SU-DHL-6 (cell line): Measurements from ENCODE around the gene SLC25A13.

Source experiments
- H2AFZ ChIP-seq: fragments of 200-600 bp; sonication (generic); 2 replicates; pipeline ENCODE4 v1.6.1; 2014; ENCODE audit warnings: low read depth, mild to moderate bottlenecking, moderate library complexity, mixed read lengths, antibody characterized with exemption, low read length; ENCODE audit not compliant: severe bottlenecking
- H3F3A ChIP-seq: fragments of 200-600 bp; shearing (Covaris generic); 2 replicates; pipeline ENCODE4 v1.6.0; 2016; ENCODE audit warnings: antibody characterized with exemption, mild to moderate bottlenecking; ENCODE audit not compliant: insufficient read depth
- H3K27ac ChIP-seq: fragments of 200-600 bp; sonication (generic); 2 replicates; pipeline ENCODE4 v1.5.1; 2016; ENCODE audit warnings: low read depth, mild to moderate bottlenecking, low read length, moderate library complexity, mixed read lengths
- H3K27me3 ChIP-seq: fragments of 200-600 bp; sonication (generic), shearing (Covaris generic); 2 replicates; pipeline ENCODE4 v1.6.0; 2014; ENCODE audit warnings: mild to moderate bottlenecking, low read length
- H3K36me3 ChIP-seq: fragments of 200-600 bp; sonication (generic); 2 replicates; pipeline ENCODE4 v1.6.1; 2014; ENCODE audit warnings: mild to moderate bottlenecking, low read length, mixed read lengths
- H3K4me2 ChIP-seq: fragments of 300-600, 200-600 bp; shearing (Covaris generic), sonication (generic); 2 replicates; pipeline ENCODE4 v1.6.0; 2014; ENCODE audit warnings: low read length, low read depth, mild to moderate bottlenecking; ENCODE audit not compliant: poor library complexity, severe bottlenecking
- H3K4me3 ChIP-seq: fragments of 200-600 bp; sonication (generic); 2 replicates; pipeline ENCODE4 v1.5.1; 2014; ENCODE audit warnings: antibody characterized with exemption, low read length, mild to moderate bottlenecking, mixed read lengths; ENCODE audit not compliant: insufficient read depth, poor library complexity, severe bottlenecking
- H3K79me2 ChIP-seq: fragments of 200-600 bp; sonication (generic); 2 replicates; pipeline ENCODE4 v1.6.1; 2014; ENCODE audit warnings: mild to moderate bottlenecking, low read length, moderate library complexity; ENCODE audit not compliant: insufficient read depth
- H3K9ac ChIP-seq: fragments of 200-600 bp; sonication (generic); 2 replicates; pipeline ENCODE4 v1.7.0; 2014; ENCODE audit warnings: mild to moderate bottlenecking, low read length
- H3K9me2 ChIP-seq: fragments of 200-600 bp; sonication (generic); replicated peaks from 2 replicates; pipeline ENCODE4 v1.6.1; 2014; ENCODE audit warnings: low read length; ENCODE audit not compliant: insufficient read depth
- H3K9me3 ChIP-seq: fragments of 200-600 bp; sonication (generic); 2 replicates; pipeline ENCODE4 v1.6.1; 2014; ENCODE audit warnings: low read length, mixed read lengths; ENCODE audit not compliant: insufficient read depth
- H4K20me1 ChIP-seq: fragments of 200-600 bp; sonication (generic); 2 replicates; pipeline ENCODE4 v1.6.1; 2014; ENCODE audit warnings: low read depth, mild to moderate bottlenecking, antibody characterized with exemption, low read length, moderate library complexity, mixed read lengths
- EZH2phosphoT487 ChIP-seq: fragments of 200-600 bp; sonication (generic), shearing (Covaris generic); conservative IDR thresholded peaks from 2 replicates; pipeline ENCODE4 v1.6.1; 2018; ENCODE audit warnings: mild to moderate bottlenecking, antibody characterized with exemption, low read length, moderate library complexity, mixed read lengths
- TF ChIP-seq, protein P1 (sequence below): fragments of 200-600 bp; sonication (generic); IDR thresholded peaks from one replicate; pipeline ENCODE4 v1.5.1; 2017; ENCODE audit warnings: antibody characterized with exemption, mild to moderate bottlenecking, low read length, moderate library complexity; ENCODE audit not compliant: insufficient read depth, poor library complexity, severe bottlenecking

The SLC25A13 gene

GRCh38 chr7:96179341-96179740, 142.6 kb downstream of the SLC25A13 start:
- TF ChIP-seq EZH2phosphoT487 = no peak
- TF ChIP-seq, protein P1, sequence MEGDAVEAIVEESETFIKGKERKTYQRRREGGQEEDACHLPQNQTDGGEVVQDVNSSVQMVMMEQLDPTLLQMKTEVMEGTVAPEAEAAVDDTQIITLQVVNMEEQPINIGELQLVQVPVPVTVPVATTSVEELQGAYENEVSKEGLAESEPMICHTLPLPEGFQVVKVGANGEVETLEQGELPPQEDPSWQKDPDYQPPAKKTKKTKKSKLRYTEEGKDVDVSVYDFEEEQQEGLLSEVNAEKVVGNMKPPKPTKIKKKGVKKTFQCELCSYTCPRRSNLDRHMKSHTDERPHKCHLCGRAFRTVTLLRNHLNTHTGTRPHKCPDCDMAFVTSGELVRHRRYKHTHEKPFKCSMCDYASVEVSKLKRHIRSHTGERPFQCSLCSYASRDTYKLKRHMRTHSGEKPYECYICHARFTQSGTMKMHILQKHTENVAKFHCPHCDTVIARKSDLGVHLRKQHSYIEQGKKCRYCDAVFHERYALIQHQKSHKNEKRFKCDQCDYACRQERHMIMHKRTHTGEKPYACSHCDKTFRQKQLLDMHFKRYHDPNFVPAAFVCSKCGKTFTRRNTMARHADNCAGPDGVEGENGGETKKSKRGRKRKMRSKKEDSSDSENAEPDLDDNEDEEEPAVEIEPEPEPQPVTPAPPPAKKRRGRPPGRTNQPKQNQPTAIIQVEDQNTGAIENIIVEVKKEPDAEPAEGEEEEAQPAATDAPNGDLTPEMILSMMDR = no peak
- no peaks in the 10 kb centered on the region for H4K20me1 ChIP-seq
- H3K4me2 ChIP-seq = no peak overlapping the region
- H3K27ac ChIP-seq = no peak overlapping the region
- H3F3A ChIP-seq = no peaks in the 10 kb centered on the region
- no peaks in the 10 kb centered on the region for H3K9me3 ChIP-seq
- no peaks in the 10 kb centered on the region for H3K9me2 ChIP-seq
- H3K79me2 ChIP-seq = no peaks in the 10 kb centered on the region
- peaks cover 7% of the 10 kb centered on the region; the same call in 1 of the 2 replicates for H3K36me3 ChIP-seq
- H2AFZ ChIP-seq = no peak overlapping the region
- H3K27me3 ChIP-seq = no peaks in the 10 kb centered on the region
- no peak overlapping the region for H3K4me3 ChIP-seq
- no peak overlapping the region for H3K9ac ChIP-seq

GRCh38 chr7:96178581-96178980, 143.3 kb downstream of the SLC25A13 start:
- no peak overlapping the region for H3K27ac ChIP-seq
- no peaks in the 10 kb centered on the region for H3F3A ChIP-seq
- H3K9ac ChIP-seq = no peak overlapping the region
- no peak overlapping the region for H2AFZ ChIP-seq
- no peak overlapping the region for H3K4me2 ChIP-seq
- TF ChIP-seq, protein P1 = no peak
- no peak for TF ChIP-seq EZH2phosphoT487
- no peaks in the 10 kb centered on the region for H3K79me2 ChIP-seq
- H3K27me3 ChIP-seq = no peaks in the 10 kb centered on the region
- H3K36me3 ChIP-seq = 0 out of 2 replicates have a peak, but pooled peaks cover 2% of the 10 kb centered on the region
- no peaks in the 10 kb centered on the region for H4K20me1 ChIP-seq
- H3K4me3 ChIP-seq = no peak overlapping the region
- no peaks in the 10 kb centered on the region for H3K9me3 ChIP-seq
- H3K9me2 ChIP-seq = no peaks in the 10 kb centered on the region

GRCh38 chr7:96177353-96177752, 144.5 kb downstream of the SLC25A13 start:
- Histone ChIP-seq H3K27me3 (no peaks in the 10 kb centered on the region), H3K9ac (no peak overlapping the region), H3K4me3 (no peak overlapping the region), H3K4me2 (no peak overlapping the region), H3K36me3 (no peaks in the 10 kb centered on the region), H3K79me2 (no peaks in the 10 kb centered on the region), H3K9me3 (no peaks in the 10 kb centered on the region), H3F3A (no peaks in the 10 kb centered on the region), H3K27ac (no peak overlapping the region), H4K20me1 (no peaks in the 10 kb centered on the region), H2AFZ (no peak overlapping the region), H3K9me2 (no peaks in the 10 kb centered on the region)
- TF ChIP-seq, protein P1 = no peak

DNA sequence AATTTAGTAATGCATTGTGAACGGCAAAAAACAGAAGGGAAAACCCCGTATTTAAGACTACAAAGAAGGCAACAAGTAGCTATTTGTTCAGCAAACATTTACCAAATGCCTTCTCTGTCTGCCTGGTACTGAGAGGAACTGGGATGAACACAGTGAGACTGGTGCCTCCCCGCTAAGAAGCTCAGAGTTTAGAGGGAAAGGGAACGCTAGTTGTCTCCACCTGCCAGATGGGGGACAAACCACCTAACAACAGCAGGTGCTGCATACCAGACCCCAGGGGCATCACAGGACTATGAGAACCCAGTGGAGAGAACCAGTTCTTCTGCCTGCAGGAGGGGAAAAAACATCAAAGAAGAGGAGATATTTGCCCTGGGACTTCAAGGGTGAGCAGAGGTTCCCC, 147.1 kb downstream of the SLC25A13 start:
- TF ChIP-seq, protein P1 = no peak
- TF ChIP-seq EZH2phosphoT487 = no peak
- Histone ChIP-seq H3K27me3 (no peaks in the 10 kb centered on the region), H3K4me3 (no peak overlapping the region), H3K36me3 (0 out of 2 replicates have a peak, but pooled peaks cover 5% of the 10 kb centered on the region), H3K9me2 (no peaks in the 10 kb centered on the region), H2AFZ (no peak overlapping the region), H3K79me2 (no peaks in the 10 kb centered on the region), H3K4me2 (no peak overlapping the region), H3K9ac (no peak overlapping the region), H4K20me1 (no peaks in the 10 kb centered on the region), H3K27ac (no peak overlapping the region), H3K9me3 (no peaks in the 10 kb centered on the region), H3F3A (no peaks in the 10 kb centered on the region)
